Natural killer cell (primary cell): ENCODE results near the gene AKAP1. TPM values are rescaled to one million over a fixed set of nuclear protein-coding genes. Genes with fewer than 3 reads are reported as not detected.

Experiments
- ATAC-seq, 3 donors: fragments of 150-1000 bp in 2 of 3; fragments of 200-7000 bp in 1 of 3; cut with Tn5 transposase; 1 replicate in 1 of 3; 2 replicates in 2 of 3; pipeline ENCODE4 v1.10.0; 2021; ENCODE audit warnings: mild to moderate bottlenecking in 2 of 3, moderate library complexity in 2 of 3
- DNase-seq, 2 donors: peaks; one replicate each; pipeline versions ENCODE4 v3.0.0 to v3.0.0-alpha.2; 2013 to 2021; ENCODE audit warnings: mixed read lengths in 1 of 2
- H3K27ac ChIP-seq: one replicate; pipeline ENCODE4 v1.5.1; 2013; ENCODE audit warnings: mild to moderate bottlenecking, low read length
- H3K27me3 ChIP-seq: one replicate; pipeline ENCODE4 v1.6.1; 2013; ENCODE audit warnings: low read length; ENCODE audit not compliant: control insufficient read depth, insufficient read depth
- H3K36me3 ChIP-seq: one replicate; pipeline ENCODE4 v1.6.1; 2013; ENCODE audit warnings: low read length; ENCODE audit not compliant: control insufficient read depth, insufficient read depth
- H3K4me1 ChIP-seq: one replicate; pipeline ENCODE4 v1.6.1; 2013; ENCODE audit warnings: low read length; ENCODE audit not compliant: control insufficient read depth, insufficient read depth
- H3K4me3 ChIP-seq: one replicate; pipeline ENCODE4 v1.5.1; 2013; ENCODE audit warnings: low read length
- H3K9me3 ChIP-seq: one replicate; pipeline ENCODE4 v1.6.1; 2013; ENCODE audit warnings: low read length; ENCODE audit not compliant: control insufficient read depth, insufficient read depth
- H3K27ac Mint-ChIP-seq, 2 donors: one replicate each; pipeline ENCODE4 v1.8.0; 2022; ENCODE audit warnings: mild to moderate bottlenecking in 2 of 2, mixed read lengths in 2 of 2, moderate library complexity in 1 of 2
- H3K27me3 Mint-ChIP-seq, 2 donors: one replicate each; pipeline ENCODE4 v1.8.0; 2022; ENCODE audit warnings: low read depth in 2 of 2, mixed read lengths in 2 of 2
- H3K36me3 Mint-ChIP-seq: one replicate; pipeline ENCODE4 v1.8.0; 2022; ENCODE audit warnings: mixed read lengths
- H3K4me1 Mint-ChIP-seq, 2 donors: one replicate each; pipeline ENCODE4 v1.8.0; 2022; ENCODE audit warnings: mixed read lengths in 2 of 2
- H3K4me3 Mint-ChIP-seq: one replicate; pipeline ENCODE4 v1.8.0; 2022; ENCODE audit warnings: mild to moderate bottlenecking, moderate library complexity, mixed read lengths
- H3K9me3 Mint-ChIP-seq, 2 donors: one replicate each; pipeline ENCODE4 v1.8.0; 2022; ENCODE audit warnings: mixed read lengths in 2 of 2
- WGBS: methylation state at CpG from one replicate; pipeline ENCODE4 v1.1.7; 2013; ENCODE audit warnings: missing lambda C conversion rate; ENCODE audit not compliant: insufficient coverage; 5-methylcytosine and 5-hydroxymethylcytosine counted together
- intact Hi-C: fragments of 100-400 bp; cut with micrococcal nuclease; formaldehyde crosslinking; loops from one replicate; pipeline ENCODE4 v1.14.2; 2022
- total RNA-seq, 4 donors: library from RNA; stranded (reverse); fragments of 120-200 nt in 1 of 4; gene quantifications; one replicate each; pipeline versions ENCODE4 v1.2.3 to v1.2.4, GENCODE V29; 2013 to 2022
- TF ChIP-seq, protein P1 (sequence below): fragments of 200-600 bp; IDR thresholded peaks from one replicate; pipeline ENCODE4 v1.8.0; 2022; ENCODE audit warnings: antibody characterized with exemption

The AKAP1 gene
- total RNA-seq, 3 donors from 2014 or later (not counting 1 experiment from before 2014, with no cell fraction given) = 9.8 to 15.8 (median 11.4) TPM

DNA sequence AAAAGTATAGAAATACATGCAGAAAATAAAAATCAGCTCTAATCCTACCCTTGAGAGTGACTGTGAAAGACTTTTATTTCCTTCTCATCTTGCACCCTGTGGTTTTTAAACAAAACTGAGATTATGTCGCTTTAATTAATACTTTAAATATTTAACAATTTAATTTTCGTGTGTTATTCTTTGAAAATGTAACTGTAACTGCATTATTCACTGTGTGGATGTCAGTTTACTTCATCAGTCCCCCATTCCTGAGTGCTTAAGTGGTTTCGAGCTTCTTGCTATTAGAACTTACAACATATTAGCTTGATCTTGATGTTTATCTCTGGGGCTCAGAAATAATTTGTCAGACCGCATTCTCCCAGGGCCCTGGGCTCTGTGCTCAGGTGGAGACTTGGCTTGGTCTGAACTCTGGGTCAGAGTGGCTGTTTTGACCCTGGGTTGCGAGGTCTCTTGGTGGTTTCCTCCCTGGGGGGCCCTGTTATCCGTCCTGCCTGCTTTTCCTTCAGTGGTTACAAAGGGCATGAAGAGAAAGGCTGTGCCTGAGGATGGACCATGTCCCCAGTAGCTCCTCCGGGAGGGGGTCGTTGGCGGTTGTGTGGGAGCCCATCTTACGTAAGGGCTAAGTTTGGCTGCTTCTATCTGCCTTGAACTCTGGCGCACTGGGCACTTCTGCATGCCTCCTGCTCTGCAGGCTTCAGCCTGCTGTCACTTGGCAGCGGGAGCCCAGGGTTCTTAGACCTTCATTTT lies 25.7 kb downstream of the AKAP1 start:
- no peak overlapping the region for H3K27ac ChIP-seq

DNA sequence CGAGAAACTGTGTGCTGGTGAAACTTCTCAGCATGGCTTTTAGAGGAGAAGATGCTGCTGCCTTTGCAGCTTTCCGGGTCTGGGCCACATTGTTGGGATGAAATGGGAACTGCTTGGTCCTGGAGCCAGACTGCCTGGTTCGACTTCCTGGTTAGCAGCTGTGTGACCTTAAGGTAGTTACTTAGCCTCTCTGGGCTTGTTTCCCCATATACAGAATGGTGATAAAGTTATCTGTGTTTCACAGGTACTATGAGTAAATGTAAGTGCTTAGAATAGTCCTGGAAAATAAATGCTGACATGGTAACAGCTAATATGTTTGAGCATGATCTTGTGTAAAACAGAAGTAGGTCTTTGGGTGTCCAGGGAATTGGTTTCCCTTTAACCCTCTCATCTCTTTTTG lies 26.3 kb downstream of the AKAP1 start:
- H3K27me3 Mint-ChIP-seq = no peaks in the 10 kb centered on the region
- Histone ChIP-seq H3K4me3 (no peak overlapping the region), H3K4me1 (no peaks in the 10 kb centered on the region), H3K36me3 (peaks cover 17% of the 10 kb centered on the region), H3K9me3 (no peaks in the 10 kb centered on the region), H3K27me3 (no peaks in the 10 kb centered on the region), H3K27ac (no peak overlapping the region)
- no peak overlapping the region for H3K4me3 Mint-ChIP-seq
- 86% methylated on average over 3 of the region's 3 CpGs for WGBS
- peaks cover 0 to 5% of the 10 kb centered on the region in 2 donors for H3K4me1 Mint-ChIP-seq
- DNase-seq (no peak), ATAC-seq (no peak)
- no peaks in the 10 kb centered on the region for H3K36me3 Mint-ChIP-seq
- H3K27ac Mint-ChIP-seq = no peak overlapping the region
- intact Hi-C loops = no loop called here
- TF ChIP-seq, protein P1, sequence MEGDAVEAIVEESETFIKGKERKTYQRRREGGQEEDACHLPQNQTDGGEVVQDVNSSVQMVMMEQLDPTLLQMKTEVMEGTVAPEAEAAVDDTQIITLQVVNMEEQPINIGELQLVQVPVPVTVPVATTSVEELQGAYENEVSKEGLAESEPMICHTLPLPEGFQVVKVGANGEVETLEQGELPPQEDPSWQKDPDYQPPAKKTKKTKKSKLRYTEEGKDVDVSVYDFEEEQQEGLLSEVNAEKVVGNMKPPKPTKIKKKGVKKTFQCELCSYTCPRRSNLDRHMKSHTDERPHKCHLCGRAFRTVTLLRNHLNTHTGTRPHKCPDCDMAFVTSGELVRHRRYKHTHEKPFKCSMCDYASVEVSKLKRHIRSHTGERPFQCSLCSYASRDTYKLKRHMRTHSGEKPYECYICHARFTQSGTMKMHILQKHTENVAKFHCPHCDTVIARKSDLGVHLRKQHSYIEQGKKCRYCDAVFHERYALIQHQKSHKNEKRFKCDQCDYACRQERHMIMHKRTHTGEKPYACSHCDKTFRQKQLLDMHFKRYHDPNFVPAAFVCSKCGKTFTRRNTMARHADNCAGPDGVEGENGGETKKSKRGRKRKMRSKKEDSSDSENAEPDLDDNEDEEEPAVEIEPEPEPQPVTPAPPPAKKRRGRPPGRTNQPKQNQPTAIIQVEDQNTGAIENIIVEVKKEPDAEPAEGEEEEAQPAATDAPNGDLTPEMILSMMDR = no peak
- H3K9me3 Mint-ChIP-seq = no peaks in the 10 kb centered on the region

More for the DNA sequence above, 25.7 kb downstream of the AKAP1 start:
- no peaks in the 10 kb centered on the region for H3K36me3 Mint-ChIP-seq
- DNase-seq (no peak), ATAC-seq (no peak)
- no peaks in the 10 kb centered on the region for H3K9me3 ChIP-seq
- no peaks in the 10 kb centered on the region for H3K27me3 ChIP-seq
- TF ChIP-seq, protein P1 = no peak
- H3K9me3 Mint-ChIP-seq = no peaks in the 10 kb centered on the region
- H3K36me3 ChIP-seq = peaks cover 10% of the 10 kb centered on the region
- H3K4me1 ChIP-seq = no peaks in the 10 kb centered on the region
- 71% methylated on average over 10 of the region's 12 CpGs for WGBS
- H3K4me3 Mint-ChIP-seq = no peak overlapping the region
- no peaks in the 10 kb centered on the region for H3K27me3 Mint-ChIP-seq
- H3K4me1 Mint-ChIP-seq = peaks cover 0 to 11% of the 10 kb centered on the region in 2 donors
- H3K27ac Mint-ChIP-seq = no peak overlapping the region
- intact Hi-C loops = no loop called here
- H3K4me3 ChIP-seq = no peak overlapping the region

DNA sequence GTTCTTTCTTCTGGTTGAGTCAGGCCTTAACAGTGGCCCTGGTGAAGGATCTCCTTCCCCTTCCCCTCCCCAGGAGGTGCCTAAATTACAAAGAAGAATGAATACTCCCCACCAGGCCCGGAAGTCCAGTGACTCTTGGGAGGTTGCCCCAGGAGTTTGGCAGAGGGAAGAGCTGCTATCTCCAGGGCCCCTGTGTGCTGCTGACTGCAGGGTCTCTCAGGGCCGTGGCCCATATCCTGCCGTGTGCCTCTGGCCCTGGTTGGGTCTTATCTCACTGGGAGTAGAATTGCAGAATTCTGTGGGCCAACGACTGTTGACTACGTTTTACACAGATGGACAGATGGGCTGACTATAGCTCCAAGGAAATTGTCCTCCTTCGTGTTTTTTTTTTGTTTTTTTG lies 28.0 kb downstream of the AKAP1 start:
- intact Hi-C loops = no loop called here
- H3K27me3 ChIP-seq = no peaks in the 10 kb centered on the region
- H3K27ac ChIP-seq = no peak overlapping the region
- TF ChIP-seq, protein P1 = no peak
- DNase-seq (no peak), ATAC-seq (no peak)
- H3K4me3 ChIP-seq = no peak overlapping the region
- no peaks in the 10 kb centered on the region for H3K4me1 ChIP-seq
- 96% methylated on average over 6 of the region's 6 CpGs for WGBS
- no peaks in the 10 kb centered on the region for H3K9me3 Mint-ChIP-seq
- peaks cover 6% of the 10 kb centered on the region for H3K36me3 Mint-ChIP-seq
- no peaks in the 10 kb centered on the region for H3K9me3 ChIP-seq
- no peaks in the 10 kb centered on the region for H3K27me3 Mint-ChIP-seq
- H3K36me3 ChIP-seq = peaks cover 26% of the 10 kb centered on the region
- H3K4me1 Mint-ChIP-seq = peaks cover 0 to 5% of the 10 kb centered on the region in 2 donors
- no peak overlapping the region for H3K27ac Mint-ChIP-seq
- no peak overlapping the region for H3K4me3 Mint-ChIP-seq

DNA sequence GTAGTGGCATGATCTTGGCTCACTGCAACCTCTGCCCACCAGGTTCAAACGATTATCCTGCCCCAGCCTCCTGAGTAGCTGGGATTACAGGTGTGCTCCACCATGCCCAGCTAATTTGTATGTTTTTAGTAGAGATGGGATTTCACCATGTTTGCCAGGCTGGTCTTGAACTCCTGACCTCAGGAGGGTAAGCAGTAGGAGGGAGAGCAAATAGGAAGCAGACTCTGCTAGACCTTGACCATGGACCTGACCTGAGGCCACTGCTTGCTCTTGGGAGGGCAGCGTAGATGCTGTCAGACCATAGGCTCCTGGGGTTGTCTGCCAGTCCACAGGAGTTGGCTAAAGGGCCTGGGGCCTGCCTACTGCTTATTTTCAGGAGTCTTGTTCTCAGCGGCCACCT lies 28.6 kb downstream of the AKAP1 start:
- TF ChIP-seq, protein P1 = no peak
- no peak overlapping the region for H3K4me3 ChIP-seq
- no peaks in the 10 kb centered on the region for H3K9me3 Mint-ChIP-seq
- no peak overlapping the region for H3K27ac ChIP-seq
- DNase-seq = no peak
- H3K27me3 Mint-ChIP-seq = no peaks in the 10 kb centered on the region
- intact Hi-C loops = no loop called here
- no peaks in the 10 kb centered on the region for H3K9me3 ChIP-seq
- peaks cover 6% of the 10 kb centered on the region for H3K36me3 Mint-ChIP-seq
- peaks cover 0 to 5% of the 10 kb centered on the region in 2 donors for H3K4me1 Mint-ChIP-seq
- H3K36me3 ChIP-seq = peaks cover 26% of the 10 kb centered on the region
- no peaks in the 10 kb centered on the region for H3K27me3 ChIP-seq
- 96% methylated on average over 3 of the region's 3 CpGs for WGBS
- no peak overlapping the region for H3K4me3 Mint-ChIP-seq
- no peak for ATAC-seq
- H3K27ac Mint-ChIP-seq = no peak overlapping the region
- H3K4me1 ChIP-seq = no peaks in the 10 kb centered on the region
